Uterus (tissue), 2 donors: ENCODE data around the gene CREB5.

Experiments used
- POLR2A ChIP-seq, 2 donors: fragments of 450-650 bp; IDR thresholded peaks; one replicate each; pipeline ENCODE4 v1.6.1; 2016; ENCODE audit warnings: antibody characterized with exemption in 2 of 2, mild to moderate bottlenecking in 1 of 2, moderate library complexity in 1 of 2
- TF ChIP-seq, protein P1 (sequence below), 4 experiments: fragments of 200-600 bp in 2 of 4; fragments of 450-650 bp in 2 of 4; sonication (generic) in 2 of 4; IDR thresholded peaks; one replicate each; pipeline ENCODE4 v1.5.1; 2016 to 2019; ENCODE audit warnings: antibody characterized with exemption in 4 of 4, mild to moderate bottlenecking in 2 of 4, moderate library complexity in 1 of 4

GRCh38 chr7:28549998-28550397 lies 137.7 kb downstream of the CREB5 start:
- TF ChIP-seq, protein P1, sequence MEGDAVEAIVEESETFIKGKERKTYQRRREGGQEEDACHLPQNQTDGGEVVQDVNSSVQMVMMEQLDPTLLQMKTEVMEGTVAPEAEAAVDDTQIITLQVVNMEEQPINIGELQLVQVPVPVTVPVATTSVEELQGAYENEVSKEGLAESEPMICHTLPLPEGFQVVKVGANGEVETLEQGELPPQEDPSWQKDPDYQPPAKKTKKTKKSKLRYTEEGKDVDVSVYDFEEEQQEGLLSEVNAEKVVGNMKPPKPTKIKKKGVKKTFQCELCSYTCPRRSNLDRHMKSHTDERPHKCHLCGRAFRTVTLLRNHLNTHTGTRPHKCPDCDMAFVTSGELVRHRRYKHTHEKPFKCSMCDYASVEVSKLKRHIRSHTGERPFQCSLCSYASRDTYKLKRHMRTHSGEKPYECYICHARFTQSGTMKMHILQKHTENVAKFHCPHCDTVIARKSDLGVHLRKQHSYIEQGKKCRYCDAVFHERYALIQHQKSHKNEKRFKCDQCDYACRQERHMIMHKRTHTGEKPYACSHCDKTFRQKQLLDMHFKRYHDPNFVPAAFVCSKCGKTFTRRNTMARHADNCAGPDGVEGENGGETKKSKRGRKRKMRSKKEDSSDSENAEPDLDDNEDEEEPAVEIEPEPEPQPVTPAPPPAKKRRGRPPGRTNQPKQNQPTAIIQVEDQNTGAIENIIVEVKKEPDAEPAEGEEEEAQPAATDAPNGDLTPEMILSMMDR (IDR thresholded peaks at IDR 0.05): no peak
- no peak for TF ChIP-seq POLR2A (IDR thresholded peaks at IDR 0.05)
